ENCODE results near the gene DAG1.

Gene DAG1

GRCh38 chr3:49556500-49557275 lies 86.6 kb downstream of the DAG1 start:
- no peak for DNase-seq

DNA sequence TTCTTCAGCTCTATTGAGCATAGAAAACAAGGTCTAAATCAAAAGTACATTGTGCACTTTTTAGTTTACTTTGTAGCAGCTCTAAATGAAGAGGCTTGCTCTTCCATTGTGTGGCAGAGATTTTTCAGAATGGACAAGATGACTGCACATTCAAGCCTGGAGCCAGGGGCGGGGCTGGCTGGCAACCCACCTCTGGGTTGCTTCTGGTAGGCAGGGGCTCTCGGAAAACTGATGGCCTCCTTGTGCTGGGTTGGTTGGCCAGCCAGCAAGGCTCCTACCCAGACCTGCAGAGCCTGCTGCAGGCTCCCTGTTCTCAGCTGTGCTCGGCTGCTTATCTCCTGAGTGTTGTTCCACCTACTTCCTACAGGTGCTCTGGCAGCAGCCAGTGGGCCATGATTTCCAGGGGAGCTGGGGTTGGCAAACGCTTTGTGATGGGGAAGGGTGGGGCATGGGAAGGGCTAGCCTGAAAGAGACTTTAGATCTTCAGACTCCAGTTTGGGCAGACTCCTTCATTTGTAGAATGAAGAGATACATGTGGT lies 93.0 kb downstream of the DAG1 start:
- DNase-seq = no peak

DNA sequence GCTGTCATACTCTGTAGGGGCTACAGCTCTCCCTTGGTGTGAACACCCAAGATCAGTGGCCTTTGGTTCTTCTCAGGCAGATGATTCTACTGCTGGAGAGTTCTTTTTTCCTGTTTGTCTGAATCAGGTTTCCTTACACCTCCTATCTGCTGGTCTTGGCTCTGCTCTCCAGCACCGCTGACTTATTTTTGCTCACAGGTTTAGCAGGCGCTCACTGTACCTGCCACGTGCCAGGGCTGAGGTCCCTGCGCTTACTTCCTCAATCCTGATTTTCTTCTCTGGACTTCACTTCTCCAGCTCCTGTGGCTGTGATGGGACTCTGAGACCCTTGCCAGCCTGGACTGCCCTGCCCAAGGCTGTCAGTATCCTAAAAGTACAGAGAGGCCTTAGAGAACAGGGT lies 93.7 kb downstream of the DAG1 start:
- no peak for DNase-seq

GRCh38 chr3:49566312-49566711 lies 96.2 kb downstream of the DAG1 start:
- DNase-seq = no peak

DNA sequence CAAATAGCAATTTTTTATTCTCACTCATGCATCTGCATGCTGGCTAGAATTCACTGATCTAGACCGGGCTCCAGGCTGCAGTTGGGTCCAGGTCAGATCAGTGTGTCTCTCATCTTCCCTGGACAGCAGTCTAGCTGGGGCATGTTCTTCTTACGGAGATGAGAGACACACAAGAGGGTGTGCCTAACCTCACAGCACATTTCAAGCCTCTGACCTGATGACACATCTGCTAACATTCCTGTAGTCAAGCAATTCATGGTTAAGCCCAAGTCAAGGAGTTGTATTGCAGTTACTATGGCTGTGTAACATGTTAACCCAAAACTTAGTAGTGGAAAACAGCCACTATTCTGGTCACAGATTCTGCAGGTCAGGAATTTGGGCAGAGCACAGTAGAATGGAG lies 97.3 kb downstream of the DAG1 start:
- no peak for DNase-seq

- no peak for DNase-seq
These were observed 98.9 kb downstream of the DAG1 start for GRCh38 chr3:49568965-49569364.

DNA sequence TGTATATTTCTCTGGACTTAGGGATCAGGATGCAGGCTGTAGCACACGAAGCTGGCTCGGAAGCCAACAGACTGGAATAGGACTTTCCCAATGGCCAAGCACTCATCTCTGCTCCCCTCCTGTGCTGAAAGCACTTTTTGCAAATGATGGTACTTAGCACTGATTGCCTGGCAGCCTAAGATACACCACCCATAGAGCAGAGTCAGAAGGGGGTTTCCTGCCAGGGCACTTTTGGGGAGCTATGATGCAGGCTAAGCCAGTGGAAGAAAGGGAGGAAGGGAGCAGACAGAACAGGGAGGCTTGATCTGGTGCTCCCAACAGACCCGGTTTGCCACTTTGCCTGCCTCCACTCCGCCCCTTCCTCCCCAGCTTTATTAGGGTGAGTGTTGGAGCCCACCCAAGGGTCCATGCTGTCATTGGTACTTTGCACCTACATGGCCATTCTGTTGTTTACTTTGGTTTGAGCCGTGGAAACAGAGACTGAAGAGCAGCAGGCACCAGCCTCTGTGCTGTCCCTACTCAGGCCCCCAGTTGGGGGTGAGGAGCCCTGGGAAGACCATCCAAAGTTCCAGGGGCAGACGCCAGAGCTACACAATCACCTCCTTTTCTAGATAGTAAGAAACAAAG lies 100.1 kb downstream of the DAG1 start:
- no peak for DNase-seq

DNA sequence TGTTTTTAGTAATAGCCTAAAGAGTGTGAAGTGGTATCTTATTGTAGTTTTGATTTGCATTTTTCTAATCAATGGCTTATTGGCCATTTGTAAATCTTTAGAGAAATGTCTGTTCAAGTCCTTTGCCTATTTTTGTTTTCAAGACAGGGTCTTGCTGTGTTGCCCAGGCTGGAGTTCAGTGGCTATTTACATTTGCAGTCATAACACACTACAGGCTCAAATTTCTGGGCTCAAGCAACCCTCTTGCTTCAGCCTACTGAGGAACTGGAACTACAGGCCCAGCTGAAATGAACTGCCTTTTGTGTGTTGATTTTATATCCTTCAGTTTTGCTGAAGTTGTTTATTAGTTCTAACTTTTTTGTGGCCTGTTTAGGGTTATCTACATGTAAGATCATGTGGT lies 112.1 kb downstream of the DAG1 start:
- DNase-seq = no peak

All from femur (tissue), 1 donor.